Stimulated activated CD8-positive, alpha-beta memory T cell treated with anti-CD3 and anti-CD28 coated beads, Interleukin-12 subunit alpha, Interleukin-12 subunit beta, amount 100 ng/mL, for 4 hours (primary cell): ENCODE results near the gene KCNIP1.

Experiments used
- DNase-seq: peaks from one replicate; pipeline ENCODE4 v3.0.0-alpha.2; 2020; ENCODE audit warnings: low read depth

Gene KCNIP1

GRCh38 chr5:170642776-170643436 lies 139.1 kb downstream of the KCNIP1 start:
- DNase-seq: no peak

- no peak for DNase-seq
Measured at GRCh38 chr5:170643591-170643990, 139.8 kb downstream of the KCNIP1 start.

- no peak for DNase-seq
Measured at GRCh38 chr5:170644501-170644900, 140.7 kb downstream of the KCNIP1 start.

- DNase-seq: no peak
Measured at GRCh38 chr5:170648541-170648940, 144.7 kb downstream of the KCNIP1 start.

GRCh38 chr5:170650850-170651249 lies 147.0 kb downstream of the KCNIP1 start:
- DNase-seq: no peak

- no peak for DNase-seq
Measured at GRCh38 chr5:170651604-170652277, 147.9 kb downstream of the KCNIP1 start.

GRCh38 chr5:170655476-170655875 lies 151.7 kb downstream of the KCNIP1 start:
- DNase-seq: no peak

GRCh38 chr5:170655920-170656319 lies 152.1 kb downstream of the KCNIP1 start:
- DNase-seq: no peak

- no peak for DNase-seq
Measured at GRCh38 chr5:170656346-170656745, 152.5 kb downstream of the KCNIP1 start.

GRCh38 chr5:170660531-170660930 lies 156.7 kb downstream of the KCNIP1 start:
- DNase-seq: no peak

GRCh38 chr5:170662966-170663365 lies 159.1 kb downstream of the KCNIP1 start:
- DNase-seq: no peak

GRCh38 chr5:170678811-170679210 lies 175.0 kb downstream of the KCNIP1 start:
- DNase-seq: no peak

GRCh38 chr5:170681013-170681433 lies 177.2 kb downstream of the KCNIP1 start:
- DNase-seq: no peak

- no peak for DNase-seq
Measured at GRCh38 chr5:170691657-170692056, 187.8 kb downstream of the KCNIP1 start.

GRCh38 chr5:170693701-170694100 lies 189.9 kb downstream of the KCNIP1 start:
- DNase-seq: no peak

- DNase-seq: no peak
Measured at GRCh38 chr5:170694911-170695310, 191.1 kb downstream of the KCNIP1 start.

GRCh38 chr5:170697031-170697430 lies 193.2 kb downstream of the KCNIP1 start:
- no peak for DNase-seq

- no peak for DNase-seq
Measured at GRCh38 chr5:170700503-170700902, 196.7 kb downstream of the KCNIP1 start.

- no peak for DNase-seq
Measured at GRCh38 chr5:170701334-170701733, 197.5 kb downstream of the KCNIP1 start.

- no peak for DNase-seq
Measured at GRCh38 chr5:170704417-170705192, 200.8 kb downstream of the KCNIP1 start.

GRCh38 chr5:170709640-170710039 lies 205.8 kb downstream of the KCNIP1 start:
- no peak for DNase-seq

GRCh38 chr5:170711300-170711699 lies 207.5 kb downstream of the KCNIP1 start:
- no peak for DNase-seq

GRCh38 chr5:170715141-170715540 lies 211.3 kb downstream of the KCNIP1 start:
- no peak for DNase-seq
